Hematopoietic multipotent progenitor cell treated with erythropoietin and hydrocortisone succinate and interleukin-3 and kit ligand, for 6 days (in vitro differentiated cells): ENCODE results near the gene KCNK15.

ENCODE experiments used
- DNase-seq: peaks from one replicate; pipeline ENCODE4 v3.0.0-alpha.2; 2015

Gene KCNK15

DNA sequence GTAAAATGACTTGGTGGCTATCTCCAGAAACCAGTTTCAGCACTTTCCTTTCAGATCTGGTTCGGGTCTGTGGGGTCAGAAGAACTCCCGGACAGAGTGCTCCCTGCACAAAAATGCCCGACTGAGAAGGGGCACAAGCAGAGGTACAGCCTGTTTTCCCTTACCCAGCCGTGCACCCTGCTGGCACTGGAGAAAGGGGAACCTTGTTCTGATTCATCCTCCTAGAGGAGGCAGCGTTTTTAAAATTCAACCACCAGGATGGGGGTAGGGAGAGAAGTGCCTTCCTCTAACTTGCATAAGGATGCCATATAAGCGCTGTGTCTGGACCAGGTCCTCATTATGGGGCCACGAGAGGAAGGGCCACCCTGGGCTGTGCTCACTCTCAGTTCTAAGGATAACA, 47.1 kb downstream of the KCNK15 start:
- no peak for DNase-seq

DNA sequence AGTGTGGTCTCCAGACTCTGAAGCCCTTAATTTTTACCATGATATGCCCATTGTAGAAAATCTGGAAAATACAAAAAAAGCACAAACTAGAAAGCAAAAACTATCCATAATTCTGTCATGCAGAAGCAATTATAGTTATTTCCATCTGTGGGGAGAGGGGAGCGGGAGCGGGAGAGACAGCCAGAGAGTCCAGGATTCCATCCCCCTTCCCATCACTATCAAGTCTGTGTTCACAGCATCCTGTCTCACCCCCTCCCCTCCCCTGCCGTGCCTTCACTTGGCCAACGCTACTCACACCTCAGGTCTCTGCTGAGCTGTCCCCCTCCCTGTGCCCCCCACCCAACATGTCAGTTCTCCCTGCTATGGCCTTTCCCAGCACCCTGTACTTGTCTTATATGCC, 50.2 kb downstream of the KCNK15 start:
- DNase-seq: no peak

DNA sequence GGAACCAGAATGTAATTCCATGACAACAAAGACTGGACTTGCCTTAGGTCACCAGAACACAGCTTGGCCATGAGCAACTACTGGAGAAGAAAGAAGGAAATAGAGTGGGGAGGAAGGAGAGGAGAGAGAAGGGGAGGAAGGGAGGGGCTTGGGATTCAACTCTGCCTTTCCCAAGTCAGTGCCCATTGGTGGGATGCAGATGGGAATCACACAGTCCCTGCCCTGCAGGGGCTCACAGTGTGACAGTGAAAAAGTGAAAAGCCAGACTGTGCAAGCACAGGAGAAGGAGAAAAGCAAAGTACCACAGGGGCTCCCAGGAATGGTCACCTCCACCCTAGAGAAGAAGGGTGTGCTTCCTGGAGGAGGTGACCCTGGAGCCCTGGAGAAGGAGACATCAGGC, 50.6 kb downstream of the KCNK15 start:
- DNase-seq: no peak

DNA sequence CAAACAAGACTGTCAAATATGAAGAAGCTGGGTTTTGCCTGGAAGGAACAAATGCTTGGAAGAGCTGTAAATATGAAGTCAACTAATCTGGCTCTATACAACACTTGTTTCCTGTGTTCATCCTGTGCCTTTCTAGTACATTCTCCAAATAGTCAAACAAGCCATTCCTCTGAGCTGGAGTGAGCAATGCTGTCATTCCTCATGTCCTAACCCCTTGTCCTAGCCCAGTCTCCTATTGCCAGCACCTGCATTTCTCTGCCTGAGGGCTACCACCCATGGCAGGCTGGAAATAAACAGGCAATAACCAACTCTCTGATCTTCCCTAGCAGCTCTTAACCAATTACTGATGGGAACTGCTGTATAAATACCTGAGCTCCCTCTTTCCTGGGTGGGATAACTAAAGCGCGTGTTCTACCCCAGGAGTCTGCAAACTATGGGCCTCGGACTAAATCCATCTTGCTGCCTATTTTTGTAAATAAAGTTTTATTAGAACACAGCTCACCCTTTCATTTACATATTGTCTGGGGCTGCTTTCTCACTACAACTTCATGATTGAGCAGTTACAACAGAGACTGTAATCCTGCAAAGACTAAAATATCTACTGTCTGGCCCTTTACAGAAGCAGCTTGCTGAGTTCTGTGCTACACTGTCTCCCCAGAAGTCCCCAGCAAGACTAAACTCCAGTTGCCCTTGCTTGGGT, 51.2 kb downstream of the KCNK15 start:
- no peak for DNase-seq

DNA sequence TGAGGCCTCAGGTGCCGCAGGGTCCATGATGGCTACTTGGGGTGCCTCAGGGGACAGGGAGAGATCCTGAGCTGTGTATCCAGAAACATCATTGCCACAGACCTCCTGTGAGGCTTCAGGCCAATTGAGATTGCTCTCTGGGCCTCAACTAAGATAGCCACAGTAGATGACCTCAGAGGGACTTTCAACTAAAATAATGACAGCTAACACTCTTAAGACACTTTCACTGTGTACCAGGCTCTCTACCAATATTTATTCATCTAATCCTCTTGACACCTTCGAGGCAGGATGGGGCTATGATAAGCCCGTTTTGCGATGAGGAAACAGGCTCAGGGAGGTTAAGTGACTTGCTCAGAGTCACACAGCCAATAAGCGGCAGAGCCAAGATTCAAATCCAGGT, 54.0 kb downstream of the KCNK15 start:
- no peak for DNase-seq

DNA sequence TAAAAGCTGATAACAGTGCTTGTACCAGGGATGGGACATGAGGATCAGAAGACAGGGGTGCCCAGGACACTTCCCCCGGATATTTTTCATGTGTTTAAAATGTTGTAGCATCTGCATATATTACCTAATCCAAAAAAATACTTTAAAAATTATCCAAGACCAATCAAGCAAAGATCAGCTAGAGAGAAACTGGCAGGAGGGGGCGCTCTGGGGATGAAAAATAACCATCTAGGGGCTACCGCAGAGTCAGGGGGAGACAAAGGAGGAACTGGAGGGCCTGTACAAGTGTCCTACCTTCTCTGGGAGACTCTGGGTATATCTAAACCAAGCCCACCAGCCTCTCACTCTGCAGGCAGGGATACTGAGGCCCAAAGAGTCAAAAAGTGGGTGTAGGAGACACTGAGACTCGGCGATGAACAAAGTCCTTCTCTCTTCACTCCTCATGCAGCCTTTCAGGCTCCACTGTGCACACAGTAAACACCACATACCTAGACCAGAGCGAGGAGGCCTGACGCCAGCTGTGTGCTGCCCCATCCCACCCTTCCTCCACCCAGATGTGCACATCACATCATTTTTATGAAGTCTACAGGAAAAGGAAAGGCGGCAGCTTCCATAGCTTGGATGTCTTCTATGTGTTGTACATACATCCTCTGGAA, 54.9 kb downstream of the KCNK15 start:
- DNase-seq: peak; percentile 16
